ENCODE results near the gene MOV10. TPM values are rescaled to one million over a fixed set of nuclear protein-coding genes. Genes with fewer than 3 reads are reported as not detected.

Gene MOV10
- total and polyA plus RNA-seq, 10 of the 15 experiments (the other 5 are each of a cell fraction or from before 2014, with no cell fraction given) = 21.0 to 80.3 (median 49.8) TPM

DNA sequence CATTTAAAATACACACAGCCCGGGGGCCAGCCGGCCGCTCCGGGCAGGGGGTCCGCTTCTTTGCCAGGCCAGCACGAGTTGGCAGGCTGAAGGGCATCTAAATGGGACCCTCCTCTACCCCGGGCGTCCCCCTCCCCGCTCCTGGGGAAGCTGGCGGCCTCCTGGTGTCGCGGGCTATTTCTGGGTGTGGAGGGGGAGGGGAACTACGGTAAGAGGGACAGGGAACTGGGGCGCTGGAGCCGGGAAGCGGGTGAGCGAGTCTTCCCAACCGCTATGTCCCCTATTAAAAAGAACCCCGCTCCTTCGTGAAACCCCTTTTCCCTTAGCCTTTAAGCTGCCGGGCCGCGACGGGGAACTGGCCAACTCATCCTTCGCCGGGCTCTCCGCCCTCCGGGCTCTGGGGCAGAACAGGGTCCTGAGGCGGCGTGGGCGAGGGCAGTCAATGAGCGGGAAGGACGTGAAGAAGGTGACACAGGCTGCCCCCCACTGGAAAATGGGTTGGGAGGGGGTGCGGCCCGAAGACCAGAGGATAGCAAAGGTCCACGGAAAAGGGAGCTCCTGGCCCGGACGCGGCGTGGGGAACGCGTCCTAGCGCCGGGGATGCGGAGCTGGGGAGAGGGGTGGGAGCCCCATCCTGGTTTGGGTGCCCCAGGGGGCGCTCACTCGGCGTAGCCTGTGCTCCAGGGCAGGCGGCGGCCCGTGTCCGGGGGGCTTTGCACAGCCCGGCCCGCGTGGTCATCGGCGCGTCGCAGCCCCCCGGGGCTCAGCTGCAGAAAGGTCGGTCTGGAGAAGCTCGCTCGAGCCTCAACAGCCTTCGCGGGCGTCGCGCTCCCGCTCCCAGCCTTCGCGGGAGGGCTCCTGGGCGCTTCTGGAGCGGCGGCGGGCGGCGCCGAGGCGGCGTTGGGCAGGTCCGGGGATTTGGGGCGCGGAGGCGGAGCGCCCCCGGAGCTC lies 40.1 kb downstream of the MOV10 start:
- SMC1A ChIA-PET (ENCODE audit: uncharacterized antibody, unreplicated experiment) = interaction anchor here (1.0 to 8.7 kb wide), 13 partner anchors 10 to 358 kb away, joined by 3 to 178 read pairs (median 10); partner anchors contain the start of genes LRIG2, MOV10 and ST7L
- 2% methylated on average over 48 of the region's 86 CpGs for WGBS (ENCODE audit: insufficient coverage, insufficient replicate concordance, low lambda C conversion rate, missing lambda C conversion rate)
- Histone ChIP-seq H3K4me2 (ENCODE audit: control insufficient read depth, insufficient read depth) (peak overlapping the region; percentile 98), H4K20me1 (ENCODE audit: control insufficient read depth, insufficient read depth) (0 out of 2 replicates have a peak, but pooled peaks cover 3% of the 10 kb centered on the region), H3K79me2 (ENCODE audit: control insufficient read depth, insufficient read depth, low read length) (no peaks in the 10 kb centered on the region), H2AFZ (ENCODE audit: control insufficient read depth, low read depth, low read length) (peak overlapping the region; percentile 62), H3K9me3 (replicated peaks; ENCODE audit: control insufficient read depth, insufficient read depth, low read length) (no peaks in the 10 kb centered on the region), H3K4me3 (peak overlapping the region; percentile 79), H3K9ac (ENCODE audit: control insufficient read depth, insufficient read depth, low read length) (peak overlapping the region; percentile 31; the same call in 1 of the 2 replicates), H3K36me3 (ENCODE audit: control insufficient read depth in 2 of 2, insufficient read depth in 2 of 2, low read length in 1 of 2) (no peaks in the 10 kb centered on the region), H3K27me3 (replicated peaks in 1 of 2; ENCODE audit: control insufficient read depth in 2 of 2, insufficient read depth in 2 of 2, low read length in 1 of 2) (peaks cover 0 to 2% of the 10 kb centered on the region in 2 experiments; a peak in 1 of 4 replicates), H3K4me1 (ENCODE audit: control insufficient read depth, insufficient read depth, low read length) (peaks cover 22% of the 10 kb centered on the region), H3K27ac (ENCODE audit: control insufficient read depth, insufficient read depth) (no peak overlapping the region)
- ATAC-seq (peak; percentile 31), FAIRE-seq (no peak), DNase-seq (ENCODE audit: low read depth, low spot score) (no peak)
- RAD21 ChIA-PET (ENCODE audit: unreplicated experiment) = interaction anchor here (0.7 to 8.6 kb wide), 29 partner anchors 10 to 362 kb away, joined by 3 to 192 read pairs (median 6); partner anchors contain the start of genes CAPZA1, CTTNBP2NL, LRIG2 and MOV10
- intact Hi-C loops (cut with micrococcal nuclease; ENCODE audit: unreplicated experiment) = loop anchor here (2.0 to 10.0 kb wide), 6 partner anchors 96 to 963 kb away; partner anchors contain the start of genes CAPZA1, MAGI3 and ST7L
- TF ChIP-seq, protein P1, sequence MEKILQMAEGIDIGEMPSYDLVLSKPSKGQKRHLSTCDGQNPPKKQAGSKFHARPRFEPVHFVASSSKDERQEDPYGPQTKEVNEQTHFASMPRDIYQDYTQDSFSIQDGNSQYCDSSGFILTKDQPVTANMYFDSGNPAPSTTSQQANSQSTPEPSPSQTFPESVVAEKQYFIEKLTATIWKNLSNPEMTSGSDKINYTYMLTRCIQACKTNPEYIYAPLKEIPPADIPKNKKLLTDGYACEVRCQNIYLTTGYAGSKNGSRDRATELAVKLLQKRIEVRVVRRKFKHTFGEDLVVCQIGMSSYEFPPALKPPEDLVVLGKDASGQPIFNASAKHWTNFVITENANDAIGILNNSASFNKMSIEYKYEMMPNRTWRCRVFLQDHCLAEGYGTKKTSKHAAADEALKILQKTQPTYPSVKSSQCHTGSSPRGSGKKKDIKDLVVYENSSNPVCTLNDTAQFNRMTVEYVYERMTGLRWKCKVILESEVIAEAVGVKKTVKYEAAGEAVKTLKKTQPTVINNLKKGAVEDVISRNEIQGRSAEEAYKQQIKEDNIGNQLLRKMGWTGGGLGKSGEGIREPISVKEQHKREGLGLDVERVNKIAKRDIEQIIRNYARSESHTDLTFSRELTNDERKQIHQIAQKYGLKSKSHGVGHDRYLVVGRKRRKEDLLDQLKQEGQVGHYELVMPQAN (conservative IDR thresholded peaks at IDR 0.05) = 0 out of 2 replicates have a peak, but pooled peaks have one; percentile 33
- TF ChIP-seq, protein P2, sequence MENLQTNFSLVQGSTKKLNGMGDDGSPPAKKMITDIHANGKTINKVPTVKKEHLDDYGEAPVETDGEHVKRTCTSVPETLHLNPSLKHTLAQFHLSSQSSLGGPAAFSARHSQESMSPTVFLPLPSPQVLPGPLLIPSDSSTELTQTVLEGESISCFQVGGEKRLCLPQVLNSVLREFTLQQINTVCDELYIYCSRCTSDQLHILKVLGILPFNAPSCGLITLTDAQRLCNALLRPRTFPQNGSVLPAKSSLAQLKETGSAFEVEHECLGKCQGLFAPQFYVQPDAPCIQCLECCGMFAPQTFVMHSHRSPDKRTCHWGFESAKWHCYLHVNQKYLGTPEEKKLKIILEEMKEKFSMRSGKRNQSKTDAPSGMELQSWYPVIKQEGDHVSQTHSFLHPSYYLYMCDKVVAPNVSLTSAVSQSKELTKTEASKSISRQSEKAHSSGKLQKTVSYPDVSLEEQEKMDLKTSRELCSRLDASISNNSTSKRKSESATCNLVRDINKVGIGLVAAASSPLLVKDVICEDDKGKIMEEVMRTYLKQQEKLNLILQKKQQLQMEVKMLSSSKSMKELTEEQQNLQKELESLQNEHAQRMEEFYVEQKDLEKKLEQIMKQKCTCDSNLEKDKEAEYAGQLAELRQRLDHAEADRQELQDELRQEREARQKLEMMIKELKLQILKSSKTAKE (IDR thresholded peaks at IDR 0.05; ENCODE audit: low read depth, poor library complexity, severe bottlenecking) = no peak
- peak; percentile 74; the same call in 1 of the 2 replicates for TF ChIP-seq SMARCA5 (IDR thresholded peaks at IDR 0.05)
- TF ChIP-seq NR2C2 (IDR thresholded peaks at IDR 0.05; ENCODE audit: borderline replicate concordance, control insufficient read depth, insufficient read length, low read depth) = no peak
- TF ChIP-seq RELA (IDR thresholded peaks at IDR 0.05; ENCODE audit: borderline replicate concordance, partially characterized antibody) = no peak
- peak; percentile 33 for TF ChIP-seq DPF2 (IDR thresholded peaks at IDR 0.05)
- no peak for TF ChIP-seq PML (IDR thresholded peaks at IDR 0.05; ENCODE audit: low read length)
- TF ChIP-seq ZNF207 (IDR thresholded peaks at IDR 0.05; ENCODE audit: borderline replicate concordance) = no peak
- no peak for TF ChIP-seq CBX5 (IDR thresholded peaks at IDR 0.05; ENCODE audit: low read depth)
- peak; percentile 9; the same call in 1 of the 2 replicates for TF ChIP-seq IKZF1 (conservative IDR thresholded peaks at IDR 0.05)
- peak; percentile 24 for TF ChIP-seq HDAC6 (IDR thresholded peaks at IDR 0.05; ENCODE audit: unreplicated experiment)
- peak; percentile 28; the same call in 1 of the 2 replicates for TF ChIP-seq PAX5 (IDR thresholded peaks at IDR 0.05; ENCODE audit: borderline replicate concordance, low read depth, low read length)
- TF ChIP-seq LARP7 (IDR thresholded peaks at IDR 0.05) = peak; percentile 22; the same call in 1 of the 2 replicates
- 0 out of 2 replicates have a peak, but pooled peaks have one; percentile 37 for TF ChIP-seq TCF12 (IDR thresholded peaks at IDR 0.05; ENCODE audit: low read depth, low read length)
- TF ChIP-seq POU2F2 (IDR thresholded peaks at IDR 0.05; ENCODE audit: borderline replicate concordance, low read depth, low read length) = no peak
- TF ChIP-seq MEF2A (IDR thresholded peaks at IDR 0.05; ENCODE audit: insufficient read depth, low read depth, low read length) = no peak
- CTCF ChIA-PET = interaction anchor here (0.6 to 10.8 kb wide), 32 partner anchors 9 to 964 kb away, joined by 3 to 428 read pairs (median 6); partner anchors contain the start of genes LRIG2 and MOV10
- POLR2A ChIA-PET = interaction anchor here (0.5 to 1.7 kb wide), 16 partner anchors 10 to 358 kb away, joined by 3 to 9 read pairs (median 5); partner anchors contain the start of genes CAPZA1, CTTNBP2NL, LRIG2 and ST7L
- BruUV-seq (replicated peaks) = no TSS peak
- in situ Hi-C loops (cut with MboI) = loop anchor here (5.0 kb wide), 2 partner anchors 93 to 328 kb away; no protein-coding TSS in a partner anchor

All from GM12878 (cell line).